Esophagus muscularis mucosa (tissue), 4 donors: Measurements from ENCODE around the gene PRKAA2. TPM values are rescaled to one million over a fixed set of nuclear protein-coding genes. Genes with fewer than 3 reads are reported as not detected.

ENCODE experiments used
- DNase-seq: peaks from one replicate; pipeline ENCODE4 v3.0.0-alpha.2; 2017; ENCODE audit errors: extremely low spot score
- H3K27ac ChIP-seq, 4 donors: fragments of 200-600 bp; sonication (generic); replicated peaks in 1 of 4; 1 replicate in 3 of 4; 2 replicates in 1 of 4; pipeline ENCODE4 v1.5.1; 2016 to 2019; ENCODE audit warnings: mild to moderate bottlenecking in 1 of 4
- H3K27me3 ChIP-seq, 4 donors: fragments of 200-600 bp; sonication (generic); one replicate each; pipeline versions ENCODE4 v1.5.1 to v1.6.0; 2016 to 2019
- H3K36me3 ChIP-seq, 4 donors: fragments of 200-600 bp; sonication (generic); one replicate each; pipeline ENCODE4 v1.5.1; 2016 to 2019
- H3K4me1 ChIP-seq, 4 donors: fragments of 200-600 bp; sonication (generic); one replicate each; pipeline ENCODE4 v1.5.1; 2016 to 2019
- H3K4me3 ChIP-seq, 4 donors: fragments of 200-600 bp; sonication (generic); 1 replicate in 2 of 4; 2 replicates in 2 of 4; pipeline ENCODE4 v1.5.1; 2016 to 2019; ENCODE audit warnings: mild to moderate bottlenecking in 4 of 4, moderate library complexity in 1 of 4
- H3K9me3 ChIP-seq, 4 donors: fragments of 200-600 bp; sonication (generic); 1 replicate in 3 of 4; 2 replicates in 1 of 4; pipeline ENCODE4 v1.5.1; 2016 to 2019
- CTCF ChIP-seq, 3 experiments: fragments of 200-600 bp in 2 of 3; fragments of 450-650 bp in 1 of 3; sonication (generic) in 2 of 3; IDR thresholded peaks; one replicate each; pipeline ENCODE4 v1.5.1; 2017 to 2019; ENCODE audit warnings: antibody characterized with exemption in 3 of 3, mild to moderate bottlenecking in 2 of 3, moderate library complexity in 1 of 3
- EP300 ChIP-seq: sonication (generic); formaldehyde crosslinking; IDR thresholded peaks from one replicate; pipeline ENCODE4 v1.6.1; 2017; ENCODE audit warnings: antibody characterized with exemption
- POLR2A ChIP-seq: fragments of 450-650 bp; IDR thresholded peaks from one replicate; pipeline ENCODE4 v1.6.1; 2017; ENCODE audit warnings: antibody characterized with exemption, moderate library complexity, mild to moderate bottlenecking, low read depth
- POLR2AphosphoS5 ChIP-seq, 2 donors: sonication (generic); formaldehyde crosslinking; IDR thresholded peaks; one replicate each; pipeline ENCODE4 v1.6.1; 2017; ENCODE audit warnings: antibody characterized with exemption in 2 of 2
- WGBS: methylation state at CpG from one replicate; pipeline ENCODE4 v1.1.5; 2018; 5-methylcytosine and 5-hydroxymethylcytosine counted together
- intact Hi-C: fragments of 100-400 bp; cut with DNase I; formaldehyde crosslinking; loops from one replicate; pipeline ENCODE4 v1.15.1; 2023
- total RNA-seq, 4 donors: library from RNA; depleted of rRNA; stranded (reverse); fragments of >200 nt; gene quantifications; one replicate each; pipeline versions ENCODE4 v1.1.0 to v1.2.1, GENCODE V29; 2016

Gene PRKAA2
- total RNA-seq, 4 donors from 2014 or later, result 32.6 to 70.8 (median 39.2) TPM

GRCh38 chr1:56745231-56745630, 100.1 kb downstream of the PRKAA2 start:
- WGBS, result 69% methylated on average over 3 of the region's 3 CpGs
- Histone ChIP-seq H3K4me1 (no peaks in the 10 kb centered on the region), H3K27me3 (no peaks in the 10 kb centered on the region), H3K27ac (no peak overlapping the region), H3K9me3 (no peaks in the 10 kb centered on the region), H3K4me3 (no peak overlapping the region), H3K36me3 (peaks cover 0 to 7% (median 0%) of the 10 kb centered on the region in 4 donors)
- intact Hi-C loops, result no loop called here
- TF ChIP-seq EP300, result no peak
- TF ChIP-seq POLR2A, result no peak
- TF ChIP-seq CTCF (IDR thresholded peaks at IDR 0.05), result no peak
- no peak for TF ChIP-seq POLR2AphosphoS5 (IDR thresholded peaks at IDR 0.05)
- no peak for DNase-seq

GRCh38 chr1:56754708-56755479, 109.8 kb downstream of the PRKAA2 start:
- DNase-seq, result no peak
- no peak overlapping the region for H3K27ac ChIP-seq
- 67% methylated on average over 1 of the region's 1 CpG for WGBS
- no peaks in the 10 kb centered on the region for H3K4me1 ChIP-seq
- intact Hi-C loops, result no loop called here
- H3K4me3 ChIP-seq, result no peak overlapping the region
- TF ChIP-seq POLR2AphosphoS5 (IDR thresholded peaks at IDR 0.05) (no peak), EP300 (no peak), POLR2A (no peak), CTCF (IDR thresholded peaks at IDR 0.05) (no peak)
- no peaks in the 10 kb centered on the region for H3K27me3 ChIP-seq
- H3K36me3 ChIP-seq, result no peaks in the 10 kb centered on the region
- H3K9me3 ChIP-seq, result no peaks in the 10 kb centered on the region

GRCh38 chr1:56755911-56756310, 110.8 kb downstream of the PRKAA2 start:
- no peak for DNase-seq
- Histone ChIP-seq H3K9me3 (no peaks in the 10 kb centered on the region), H3K4me1 (no peaks in the 10 kb centered on the region), H3K27me3 (no peaks in the 10 kb centered on the region), H3K27ac (no peak overlapping the region), H3K4me3 (no peak overlapping the region), H3K36me3 (no peaks in the 10 kb centered on the region)
- WGBS, result 76% methylated on average over 2 of the region's 2 CpGs
- TF ChIP-seq POLR2AphosphoS5 (IDR thresholded peaks at IDR 0.05) (no peak), EP300 (no peak), POLR2A (no peak), CTCF (IDR thresholded peaks at IDR 0.05) (no peak)
- intact Hi-C loops, result no loop called here

- no peaks in the 10 kb centered on the region for H3K9me3 ChIP-seq
- intact Hi-C loops, result no loop called here
- TF ChIP-seq CTCF (IDR thresholded peaks at IDR 0.05), result no peak
- TF ChIP-seq POLR2A, result no peak
- no peak for TF ChIP-seq EP300
- no peak for TF ChIP-seq POLR2AphosphoS5 (IDR thresholded peaks at IDR 0.05)
- H3K4me3 ChIP-seq, result no peak overlapping the region
- no peak overlapping the region for H3K27ac ChIP-seq
- no peaks in the 10 kb centered on the region for H3K4me1 ChIP-seq
- H3K27me3 ChIP-seq, result no peaks in the 10 kb centered on the region
- no peaks in the 10 kb centered on the region for H3K36me3 ChIP-seq
- DNase-seq, result no peak
These were observed 113.0 kb downstream of the PRKAA2 start for GRCh38 chr1:56758135-56758534.

- Histone ChIP-seq H3K27me3 (no peaks in the 10 kb centered on the region), H3K4me3 (no peak overlapping the region), H3K9me3 (no peaks in the 10 kb centered on the region), H3K36me3 (no peaks in the 10 kb centered on the region), H3K4me1 (no peaks in the 10 kb centered on the region), H3K27ac (no peak overlapping the region)
- DNase-seq, result no peak
- WGBS, result 38% methylated on average over 3 of the region's 3 CpGs
- intact Hi-C loops, result no loop called here
- no peak for TF ChIP-seq POLR2A
- no peak for TF ChIP-seq POLR2AphosphoS5 (IDR thresholded peaks at IDR 0.05)
- TF ChIP-seq EP300, result no peak
- TF ChIP-seq CTCF (IDR thresholded peaks at IDR 0.05), result no peak
These were observed 113.7 kb downstream of the PRKAA2 start for GRCh38 chr1:56758794-56759193.
